ENCODE data around the gene MYH15. TPM values are rescaled to one million over a fixed set of nuclear protein-coding genes. Genes with fewer than 3 reads are reported as not detected.

The MYH15 gene
- total RNA-seq, 3 donors from 2014 or later = 0.28 to 0.46 (median 0.46) TPM

DNA sequence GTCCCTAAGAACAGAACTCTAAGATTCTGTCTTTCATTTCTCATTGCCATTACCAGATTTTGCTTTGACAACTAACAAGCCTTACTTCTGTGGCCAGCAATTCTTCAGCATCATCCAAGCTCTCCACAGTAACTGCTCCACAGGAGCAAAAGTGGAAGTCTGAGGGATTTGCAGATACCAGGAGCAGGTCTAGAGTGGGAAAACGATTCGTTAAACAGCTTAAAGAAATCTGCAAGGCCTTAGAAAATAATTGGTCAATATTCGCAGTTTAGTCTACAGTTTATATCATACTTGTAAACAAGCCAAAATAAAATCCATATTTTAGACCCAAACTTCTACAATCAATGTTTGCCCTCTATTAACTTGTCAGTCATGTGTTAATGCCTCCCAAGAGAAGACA lies 24.1 kb downstream of the MYH15 start:
- intact Hi-C loops (cut with DNase I, micrococcal nuclease) = no loop called here
- Histone ChIP-seq H3K4me1 (ENCODE audit: low read depth) (no peaks in the 10 kb centered on the region), H3K36me3 (ENCODE audit: low read depth) (no peaks in the 10 kb centered on the region), H3K4me3 (no peak overlapping the region), H3K9me3 (no peaks in the 10 kb centered on the region)
- DNase-seq (no peak), ATAC-seq (no peak)
- no peak for TF ChIP-seq CTCF (IDR thresholded peaks at IDR 0.05)

- DNase-seq = no peak
- Histone ChIP-seq H3K4me1 (ENCODE audit: low read depth) (no peaks in the 10 kb centered on the region), H3K9me3 (no peaks in the 10 kb centered on the region), H3K4me3 (no peak overlapping the region), H3K36me3 (ENCODE audit: low read depth) (no peaks in the 10 kb centered on the region)
- intact Hi-C loops (cut with DNase I, micrococcal nuclease) = no loop called here
- ATAC-seq = no peak
- TF ChIP-seq CTCF (IDR thresholded peaks at IDR 0.05) = no peak
Observed at GRCh38 chr3:108485146-108485545, 25.2 kb downstream of the MYH15 start.

DNA sequence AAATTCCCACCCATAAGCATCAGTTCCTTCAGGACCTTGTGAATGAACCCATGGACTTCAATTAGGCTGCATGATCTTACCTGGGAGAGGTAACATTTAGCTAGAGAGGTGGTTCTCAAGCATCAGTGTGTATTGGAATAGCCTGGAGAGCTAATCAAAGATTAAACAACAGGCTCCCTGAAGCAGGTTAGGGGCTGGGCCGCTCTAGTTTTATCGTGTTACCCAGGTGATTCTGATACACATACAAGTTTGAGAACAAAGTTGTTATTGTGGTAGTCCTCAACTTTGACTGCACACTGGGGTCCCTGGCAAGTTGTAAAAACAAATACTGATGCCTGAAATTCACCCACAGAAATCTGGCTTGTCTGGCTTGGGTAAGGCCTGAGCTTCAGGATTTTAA lies 31.2 kb downstream of the MYH15 start:
- DNase-seq = no peak
- intact Hi-C loops (cut with DNase I, micrococcal nuclease) = loop anchor here in 1 of 2 donors (5.0 kb wide), 1 partner anchor 327 kb away; no protein-coding TSS in a partner anchor
- Histone ChIP-seq H3K9me3 (no peaks in the 10 kb centered on the region), H3K36me3 (ENCODE audit: low read depth) (no peaks in the 10 kb centered on the region), H3K4me1 (ENCODE audit: low read depth) (no peaks in the 10 kb centered on the region), H3K4me3 (no peak overlapping the region)
- no peak for ATAC-seq
- TF ChIP-seq CTCF (IDR thresholded peaks at IDR 0.05) = no peak

DNA sequence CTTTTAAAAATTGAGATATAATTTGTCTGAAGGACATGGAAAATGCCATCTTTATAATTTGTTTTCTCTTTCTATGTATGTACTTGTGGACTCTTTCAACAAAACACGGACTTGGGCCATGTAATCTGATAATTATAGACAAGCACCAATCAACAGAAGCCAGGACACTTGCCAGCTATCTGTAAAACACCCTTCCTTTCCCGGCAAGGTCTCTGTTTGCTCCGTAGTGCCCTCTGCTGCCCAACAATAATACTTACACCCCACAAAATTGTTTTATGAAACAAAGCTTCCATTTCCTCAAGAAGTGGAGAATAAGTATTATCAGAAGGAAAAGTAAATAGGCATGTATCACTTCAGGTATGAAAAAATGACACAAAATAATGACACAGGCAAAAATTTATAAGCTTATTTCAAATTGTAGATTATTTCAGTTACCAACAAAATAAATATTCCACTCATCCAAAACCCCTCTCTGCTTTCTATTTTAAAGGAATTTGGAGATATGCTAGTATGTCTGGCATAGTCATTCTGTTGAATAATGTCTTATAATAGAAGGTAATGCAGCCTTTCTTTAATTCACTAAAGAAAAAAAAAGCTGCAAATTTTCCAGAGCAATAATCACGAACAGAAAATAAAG lies 32.8 kb downstream of the MYH15 start:
- TF ChIP-seq CTCF (IDR thresholded peaks at IDR 0.05) = peak; percentile 27
- H3K4me3 ChIP-seq = no peak overlapping the region
- H3K4me1 ChIP-seq (ENCODE audit: low read depth) = no peaks in the 10 kb centered on the region
- peak in 2 of 3 donors; percentile 64 to 78 for DNase-seq
- intact Hi-C loops (cut with DNase I, micrococcal nuclease) = loop anchor here in 1 of 2 donors (5.0 kb wide), 1 partner anchor 325 kb away; no protein-coding TSS in a partner anchor
- H3K9me3 ChIP-seq = no peaks in the 10 kb centered on the region
- ATAC-seq = peak; percentile 99
- H3K36me3 ChIP-seq (ENCODE audit: low read depth) = no peaks in the 10 kb centered on the region

DNA sequence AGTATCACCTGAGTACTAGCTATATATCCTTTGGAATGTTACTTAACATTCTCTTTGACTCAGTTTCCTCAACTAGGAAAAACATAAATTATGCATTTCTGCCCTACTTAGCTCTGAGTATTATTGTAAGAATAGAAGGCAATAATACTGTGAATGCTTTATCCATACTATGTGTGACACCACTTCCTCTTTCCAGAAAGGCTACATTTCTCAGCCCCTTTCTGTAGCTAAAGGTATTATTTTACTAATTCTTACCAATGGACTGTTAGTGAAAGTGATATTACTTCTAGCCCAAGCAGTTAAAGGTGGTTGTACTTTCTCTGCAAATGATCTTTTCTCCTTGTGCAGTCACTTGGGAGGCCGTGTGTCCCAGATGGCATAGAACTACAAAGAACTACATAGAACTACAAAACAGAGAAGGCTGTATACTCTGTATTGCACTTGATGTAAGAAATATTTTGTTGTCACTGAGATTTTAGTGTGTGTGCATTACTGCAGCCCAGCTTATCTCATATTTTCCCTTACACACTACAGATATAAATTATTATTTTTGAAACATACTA lies 35.1 kb downstream of the MYH15 start:
- Histone ChIP-seq H3K4me1 (ENCODE audit: low read depth) (no peaks in the 10 kb centered on the region), H3K36me3 (ENCODE audit: low read depth) (no peaks in the 10 kb centered on the region), H3K9me3 (no peaks in the 10 kb centered on the region), H3K4me3 (no peak overlapping the region)
- no peak for DNase-seq
- no peak for TF ChIP-seq CTCF (IDR thresholded peaks at IDR 0.05)
- intact Hi-C loops (cut with DNase I, micrococcal nuclease) = loop anchor here in 1 of 2 donors (5.0 kb wide), 1 partner anchor 323 kb away; no protein-coding TSS in a partner anchor
- ATAC-seq = no peak
